IPS-18a (cell line): ENCODE measurements around the gene TMTC3.
"Not testable (repeated sequence)": the region's sequence is repeated elsewhere in the genome, so short reads cannot be mapped to it uniquely, and the experiment has no call there.

Experiments used
- H3K27ac ChIP-seq: one replicate; pipeline ENCODE4 v1.5.1; 2013; ENCODE audit warnings: low read length
- H3K27me3 ChIP-seq: one replicate; pipeline ENCODE4 v1.6.1; 2013; ENCODE audit warnings: mild to moderate bottlenecking, low read length; ENCODE audit not compliant: control insufficient read depth, insufficient read depth
- H3K36me3 ChIP-seq: one replicate; pipeline ENCODE4 v1.6.1; 2013; ENCODE audit warnings: low read depth, low read length; ENCODE audit not compliant: control insufficient read depth
- H3K4me1 ChIP-seq: one replicate; pipeline ENCODE4 v1.6.1; 2013; ENCODE audit warnings: low read depth, low read length; ENCODE audit not compliant: control insufficient read depth
- H3K4me3 ChIP-seq: one replicate; pipeline ENCODE4 v1.5.1; 2013; ENCODE audit warnings: low read length
- H3K9ac ChIP-seq: one replicate; pipeline ENCODE4 v1.6.1; 2013; ENCODE audit warnings: mild to moderate bottlenecking, low read length, moderate library complexity
- H3K9me3 ChIP-seq: one replicate; pipeline ENCODE4 v1.6.1; 2013; ENCODE audit warnings: low read depth, low read length; ENCODE audit not compliant: control insufficient read depth

Gene TMTC3

GRCh38 chr12:88200029-88200428 lies 57.9 kb downstream of the TMTC3 start:
- H3K9ac ChIP-seq, result no peak overlapping the region
- H3K4me1 ChIP-seq, result no peaks in the 10 kb centered on the region
- H3K9me3 ChIP-seq, result no peaks in the 10 kb centered on the region
- peaks cover 4% of the 10 kb centered on the region for H3K36me3 ChIP-seq
- H3K27ac ChIP-seq, result no peak overlapping the region
- H3K4me3 ChIP-seq, result no peak overlapping the region
- H3K27me3 ChIP-seq, result no peaks in the 10 kb centered on the region

GRCh38 chr12:88202500-88202899 lies 60.4 kb downstream of the TMTC3 start:
- Histone ChIP-seq H3K9me3 (no peaks in the 10 kb centered on the region), H3K9ac (no peak overlapping the region), H3K4me1 (no peaks in the 10 kb centered on the region), H3K4me3 (no peak overlapping the region), H3K27me3 (no peaks in the 10 kb centered on the region), H3K27ac (no peak overlapping the region), H3K36me3 (no peaks in the 10 kb centered on the region)

DNA sequence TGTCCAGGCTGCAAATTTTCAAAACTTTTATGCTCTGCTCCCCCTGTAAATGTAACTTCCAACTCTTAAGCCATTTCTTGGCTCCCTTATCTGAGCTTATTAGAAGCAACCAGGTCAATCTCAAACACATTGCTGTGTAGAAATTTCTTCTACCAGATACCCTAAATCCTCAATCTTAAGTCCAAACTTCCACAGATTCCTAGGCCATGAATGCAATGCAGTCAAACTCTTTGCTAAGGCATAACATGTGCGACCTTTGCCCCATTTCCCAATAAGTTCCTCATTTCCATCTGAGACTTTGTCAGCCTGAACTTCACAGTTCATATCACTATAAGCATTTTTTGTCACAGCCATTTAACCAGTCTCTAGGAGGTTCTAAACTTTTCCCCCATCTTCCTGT lies 64.5 kb downstream of the TMTC3 start:
- H3K4me1 ChIP-seq, result no peaks in the 10 kb centered on the region
- H3K9ac ChIP-seq, result no peak overlapping the region
- H3K36me3 ChIP-seq, result no peaks in the 10 kb centered on the region
- H3K4me3 ChIP-seq, result no peak overlapping the region
- H3K27me3 ChIP-seq, result no peaks in the 10 kb centered on the region
- H3K9me3 ChIP-seq, result peaks cover 3% of the 10 kb centered on the region
- H3K27ac ChIP-seq, result no peak overlapping the region

DNA sequence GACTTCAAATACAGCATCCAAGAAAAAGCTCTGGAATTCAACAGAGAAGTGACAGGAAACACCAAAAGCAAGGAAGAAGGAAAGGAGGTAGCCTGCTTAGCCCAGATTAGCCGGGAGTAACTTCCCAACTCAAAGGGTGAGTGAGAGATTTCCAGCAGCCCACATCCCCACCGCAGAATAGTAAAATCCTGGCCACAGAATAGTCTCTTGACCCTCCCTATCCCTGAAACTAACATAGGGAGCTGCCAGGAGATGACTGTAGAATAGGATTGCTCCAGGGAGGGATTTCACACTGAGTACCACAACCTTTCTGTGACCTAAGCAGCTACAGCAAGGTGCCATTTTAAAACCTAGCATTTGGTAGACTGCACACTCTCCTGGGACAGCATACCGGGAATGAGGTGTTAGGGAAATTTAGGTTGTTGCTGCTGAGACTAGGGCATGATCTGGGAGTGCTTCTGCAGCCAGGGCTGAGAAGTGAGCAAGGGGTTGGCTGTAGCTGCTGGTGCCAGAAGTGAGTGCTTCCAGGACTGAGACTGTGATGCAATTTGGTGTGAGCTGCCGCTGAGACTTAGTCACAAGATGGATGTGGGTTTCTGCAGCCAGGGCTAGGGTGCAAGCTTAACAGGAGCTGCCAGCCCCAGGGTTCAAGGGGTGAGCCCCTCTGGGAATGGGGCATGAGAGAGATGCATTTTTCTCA lies 66.0 kb downstream of the TMTC3 start:
- Histone ChIP-seq H3K9ac (no peak overlapping the region), H3K9me3 (peaks cover 3% of the 10 kb centered on the region), H3K27me3 (no peaks in the 10 kb centered on the region), H3K27ac (no peak overlapping the region), H3K36me3 (no peaks in the 10 kb centered on the region), H3K4me1 (no peaks in the 10 kb centered on the region), H3K4me3 (no peak overlapping the region)

DNA sequence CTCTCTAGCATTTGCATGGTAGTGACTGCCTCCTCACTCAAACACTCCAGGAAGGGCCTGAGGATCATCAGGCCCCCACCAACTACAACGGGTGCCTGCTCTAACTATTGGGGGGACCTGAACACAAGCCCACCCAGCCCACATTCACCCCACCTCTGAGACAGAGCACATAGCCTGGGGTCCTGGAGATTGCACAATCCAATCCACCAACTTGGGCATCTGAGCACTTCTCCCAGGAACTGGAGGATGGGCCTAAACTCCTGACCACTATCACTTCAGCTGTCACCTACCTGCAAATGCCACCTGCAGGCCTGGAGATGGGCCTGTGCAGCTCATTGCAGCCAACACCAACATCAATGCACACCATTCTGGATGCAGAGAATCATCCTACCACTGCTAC lies 66.6 kb downstream of the TMTC3 start:
- H3K4me3 ChIP-seq, result no peak overlapping the region
- H3K9me3 ChIP-seq, result peaks cover 3% of the 10 kb centered on the region

GRCh38 chr12:88210311-88210710 lies 68.2 kb downstream of the TMTC3 start:
- H3K4me1 ChIP-seq, H3K27ac ChIP-seq, H3K9me3 ChIP-seq, H3K36me3 ChIP-seq, H3K27me3 ChIP-seq, H3K9ac ChIP-seq, H3K4me3 ChIP-seq: not testable (repeated sequence)

More for the DNA sequence above, 66.6 kb downstream of the TMTC3 start:
- Histone ChIP-seq H3K4me1 (no peaks in the 10 kb centered on the region), H3K27me3 (no peaks in the 10 kb centered on the region), H3K27ac (no peak overlapping the region), H3K36me3 (no peaks in the 10 kb centered on the region), H3K9ac (no peak overlapping the region)

DNA sequence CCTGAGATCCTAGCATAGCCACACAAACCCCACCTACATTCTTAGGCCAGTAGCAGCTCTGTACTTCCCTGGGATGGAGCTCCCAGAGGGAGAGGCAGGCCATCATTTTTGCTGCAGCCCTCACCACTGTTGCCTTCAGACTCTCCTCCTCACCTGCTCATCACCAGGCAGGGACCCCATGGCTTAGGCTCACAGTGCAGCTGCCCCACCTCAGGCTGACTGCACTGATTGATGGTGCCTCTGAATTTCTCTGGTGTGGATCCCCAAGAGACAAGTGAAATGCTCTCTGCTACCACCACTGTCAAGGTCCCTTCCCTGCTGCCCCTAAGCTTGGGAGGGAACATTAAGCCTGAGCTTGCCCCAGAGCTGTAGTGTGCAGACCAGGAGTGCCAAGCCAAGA lies 76.2 kb downstream of the TMTC3 start:
- Histone ChIP-seq H3K9ac (no peak overlapping the region), H3K27me3 (no peaks in the 10 kb centered on the region), H3K4me3 (no peak overlapping the region), H3K27ac (no peak overlapping the region), H3K4me1 (no peaks in the 10 kb centered on the region), H3K36me3 (no peaks in the 10 kb centered on the region), H3K9me3 (no peaks in the 10 kb centered on the region)

- no peaks in the 10 kb centered on the region for H3K36me3 ChIP-seq
- H3K9me3 ChIP-seq, result no peaks in the 10 kb centered on the region
- H3K4me3 ChIP-seq, result no peak overlapping the region
- no peaks in the 10 kb centered on the region for H3K27me3 ChIP-seq
- no peaks in the 10 kb centered on the region for H3K4me1 ChIP-seq
- H3K9ac ChIP-seq, result no peak overlapping the region
- H3K27ac ChIP-seq, result no peak overlapping the region
Observed at GRCh38 chr12:88219861-88220260, 77.8 kb downstream of the TMTC3 start.

DNA sequence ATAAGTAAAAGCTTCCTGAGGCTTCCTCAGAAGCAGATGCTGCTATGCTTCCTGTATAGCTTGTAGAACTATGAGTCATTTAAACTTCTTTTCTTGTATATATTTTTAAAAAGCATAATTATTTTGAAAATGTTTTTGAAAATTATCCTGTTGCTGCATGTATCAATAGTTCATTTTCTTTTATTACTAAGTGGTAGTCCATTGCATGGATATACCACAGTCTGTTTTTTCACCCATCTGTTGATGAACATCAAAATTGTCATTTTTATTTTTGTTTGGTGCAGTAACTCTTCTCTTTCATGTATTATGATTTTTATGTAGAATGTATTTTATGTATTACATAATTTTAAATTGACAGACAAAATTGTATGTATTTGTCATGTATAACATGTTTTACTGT lies 81.4 kb downstream of the TMTC3 start:
- H3K9me3 ChIP-seq, result no peaks in the 10 kb centered on the region

DNA sequence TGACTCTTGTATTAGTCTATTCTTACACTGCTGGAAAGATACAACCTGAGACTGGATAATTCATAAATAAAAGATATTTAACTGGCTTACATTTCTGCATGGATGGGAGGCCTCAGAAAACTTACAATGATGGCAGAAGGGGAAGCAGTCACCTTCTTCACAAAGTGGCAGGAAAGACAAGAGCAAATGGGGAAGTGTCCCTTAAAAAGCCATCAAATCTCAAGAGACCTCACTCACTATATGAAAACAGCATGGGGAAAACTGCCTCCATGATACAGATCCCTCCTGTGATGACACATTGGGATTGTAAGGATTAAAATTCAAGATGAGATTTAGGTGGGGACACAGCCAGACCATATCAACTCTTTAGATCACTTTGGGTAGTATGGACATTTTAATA lies 83.7 kb downstream of the TMTC3 start:
- no peaks in the 10 kb centered on the region for H3K9me3 ChIP-seq
- H3K9ac ChIP-seq, result no peak overlapping the region
- no peaks in the 10 kb centered on the region for H3K27me3 ChIP-seq
- H3K27ac ChIP-seq, result no peak overlapping the region
- no peak overlapping the region for H3K4me3 ChIP-seq
- no peaks in the 10 kb centered on the region for H3K36me3 ChIP-seq
- peaks cover 4% of the 10 kb centered on the region for H3K4me1 ChIP-seq

More for the DNA sequence above, 81.4 kb downstream of the TMTC3 start:
- peaks cover 4% of the 10 kb centered on the region for H3K4me1 ChIP-seq
- no peak overlapping the region for H3K9ac ChIP-seq
- no peaks in the 10 kb centered on the region for H3K27me3 ChIP-seq
- no peaks in the 10 kb centered on the region for H3K36me3 ChIP-seq
- no peak overlapping the region for H3K27ac ChIP-seq
- H3K4me3 ChIP-seq, result no peak overlapping the region

- no peaks in the 10 kb centered on the region for H3K9me3 ChIP-seq
- H3K27ac ChIP-seq, result no peak overlapping the region
- H3K4me3 ChIP-seq, result no peak overlapping the region
- no peaks in the 10 kb centered on the region for H3K36me3 ChIP-seq
- H3K4me1 ChIP-seq, result peaks cover 4% of the 10 kb centered on the region
- no peaks in the 10 kb centered on the region for H3K27me3 ChIP-seq
- no peak overlapping the region for H3K9ac ChIP-seq
Observed at GRCh38 chr12:88227263-88227662, 85.2 kb downstream of the TMTC3 start.

- Histone ChIP-seq H3K27ac (no peak overlapping the region), H3K4me1 (peaks cover 4% of the 10 kb centered on the region), H3K9me3 (no peaks in the 10 kb centered on the region), H3K36me3 (no peaks in the 10 kb centered on the region), H3K27me3 (no peaks in the 10 kb centered on the region), H3K9ac (no peak overlapping the region), H3K4me3 (no peak overlapping the region)
Observed at GRCh38 chr12:88227871-88228270, 85.8 kb downstream of the TMTC3 start.
